Osteocyte (in vitro differentiated cells): ENCODE data around the gene SPATA31A6. TPM values are rescaled to one million over a fixed set of nuclear protein-coding genes. Genes with fewer than 3 reads are reported as not detected.
"Not testable (repeated sequence)": the region's sequence is repeated elsewhere in the genome, so short reads cannot be mapped to it uniquely, and the experiment has no call there.

Source experiments
- DNase-seq: peaks from one replicate; pipeline ENCODE4 v3.0.0; 2021; ENCODE audit warnings: mixed read lengths; ENCODE audit not compliant: unreplicated experiment; ENCODE audit errors: extremely low spot score
- H3K27ac Mint-ChIP-seq: one replicate; pipeline ENCODE4 v1.8.0; 2021; ENCODE audit warnings: mild to moderate bottlenecking, mixed read lengths; ENCODE audit not compliant: unreplicated experiment
- H3K27me3 Mint-ChIP-seq: one replicate; pipeline ENCODE4 v1.8.0; 2021; ENCODE audit warnings: mixed read lengths; ENCODE audit not compliant: unreplicated experiment
- H3K36me3 Mint-ChIP-seq: one replicate; pipeline ENCODE4 v1.8.0; 2021; ENCODE audit warnings: mixed read lengths; ENCODE audit not compliant: unreplicated experiment
- H3K4me1 Mint-ChIP-seq: one replicate; pipeline ENCODE4 v1.8.0; 2021; ENCODE audit warnings: mixed read lengths; ENCODE audit not compliant: unreplicated experiment
- H3K4me3 Mint-ChIP-seq: one replicate; pipeline ENCODE4 v1.8.0; 2021; ENCODE audit warnings: mild to moderate bottlenecking, moderate library complexity, mixed read lengths; ENCODE audit not compliant: unreplicated experiment
- H3K9me3 Mint-ChIP-seq: one replicate; pipeline ENCODE4 v1.8.0; 2021; ENCODE audit warnings: mixed read lengths; ENCODE audit not compliant: unreplicated experiment
- long read RNA-seq: library from polyadenylated mRNA; unstranded; transcript quantifications from one replicate; pipeline ENCODE4 v2.0.0, GENCODE V29; 2021
- total RNA-seq: library from RNA; stranded (reverse); gene quantifications from 2 replicates; pipeline ENCODE4 v1.2.1, GENCODE V29; 2021
- TF ChIP-seq, protein P1 (sequence below): fragments of 200-600 bp; sonication (generic); IDR thresholded peaks from 2 replicates; pipeline ENCODE4 v1.5.0; 2021; ENCODE audit warnings: antibody characterized with exemption, mild to moderate bottlenecking, moderate library complexity

SPATA31A6 gene
- total RNA-seq: not detected in 2 replicates
- long read RNA-seq: 0 reads

DNA sequence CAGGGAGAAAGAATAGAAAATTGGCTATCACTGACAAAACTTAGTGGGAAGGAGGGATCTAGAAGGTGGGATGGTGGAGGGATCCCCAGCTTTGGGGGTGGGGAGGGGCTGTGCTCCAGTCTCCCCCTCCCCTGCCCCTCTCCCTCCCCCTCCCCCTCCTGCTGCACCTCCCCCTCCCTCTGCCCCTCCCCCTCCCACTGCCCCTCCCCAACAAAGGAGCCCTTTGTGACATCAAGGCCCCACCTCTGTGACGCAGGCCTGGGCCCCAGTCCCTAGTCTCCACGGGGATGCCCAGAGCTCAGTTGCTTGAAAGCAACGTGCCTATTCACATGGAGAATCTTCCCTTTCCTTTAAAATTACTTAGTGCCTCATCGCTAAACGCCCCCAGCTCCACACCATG, at the start of gene SPATA31A6:
Gene SPATA31A6 (plus strand): TSS at position 301 of the 400 bp plus-strand sequence. CDS start 29 bp downstream, at position 330.
- H3K27ac Mint-ChIP-seq, H3K9me3 Mint-ChIP-seq, H3K36me3 Mint-ChIP-seq: not testable (repeated sequence)

DNA sequence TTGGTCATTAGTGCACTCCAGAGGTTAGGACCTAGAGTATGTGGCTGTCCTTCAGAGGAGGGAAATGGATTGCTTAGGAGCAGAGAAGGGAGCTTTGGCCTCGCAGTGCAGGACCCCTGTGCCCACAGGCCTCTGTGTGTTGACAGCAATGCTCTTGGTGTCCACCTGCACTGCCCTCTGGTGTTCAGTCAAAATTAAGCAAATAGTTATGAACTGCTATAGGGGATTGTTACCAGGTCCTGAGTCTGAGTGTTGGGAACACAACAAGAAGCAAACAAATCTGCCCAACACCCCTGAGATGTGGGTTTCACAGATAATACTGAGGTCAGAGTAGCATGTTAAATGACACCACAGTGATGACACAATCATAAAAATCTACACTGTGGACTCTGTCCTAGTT, 23.2 kb upstream of the SPATA31A6 start:
- not testable (repeated sequence) for H3K36me3 Mint-ChIP-seq, H3K4me3 Mint-ChIP-seq, H3K9me3 Mint-ChIP-seq, H3K4me1 Mint-ChIP-seq, H3K27me3 Mint-ChIP-seq, H3K27ac Mint-ChIP-seq, DNase-seq
- TF ChIP-seq, protein P1, sequence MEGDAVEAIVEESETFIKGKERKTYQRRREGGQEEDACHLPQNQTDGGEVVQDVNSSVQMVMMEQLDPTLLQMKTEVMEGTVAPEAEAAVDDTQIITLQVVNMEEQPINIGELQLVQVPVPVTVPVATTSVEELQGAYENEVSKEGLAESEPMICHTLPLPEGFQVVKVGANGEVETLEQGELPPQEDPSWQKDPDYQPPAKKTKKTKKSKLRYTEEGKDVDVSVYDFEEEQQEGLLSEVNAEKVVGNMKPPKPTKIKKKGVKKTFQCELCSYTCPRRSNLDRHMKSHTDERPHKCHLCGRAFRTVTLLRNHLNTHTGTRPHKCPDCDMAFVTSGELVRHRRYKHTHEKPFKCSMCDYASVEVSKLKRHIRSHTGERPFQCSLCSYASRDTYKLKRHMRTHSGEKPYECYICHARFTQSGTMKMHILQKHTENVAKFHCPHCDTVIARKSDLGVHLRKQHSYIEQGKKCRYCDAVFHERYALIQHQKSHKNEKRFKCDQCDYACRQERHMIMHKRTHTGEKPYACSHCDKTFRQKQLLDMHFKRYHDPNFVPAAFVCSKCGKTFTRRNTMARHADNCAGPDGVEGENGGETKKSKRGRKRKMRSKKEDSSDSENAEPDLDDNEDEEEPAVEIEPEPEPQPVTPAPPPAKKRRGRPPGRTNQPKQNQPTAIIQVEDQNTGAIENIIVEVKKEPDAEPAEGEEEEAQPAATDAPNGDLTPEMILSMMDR: peak; percentile 59

More for the DNA sequence above, at the start of gene SPATA31A6:
- H3K4me3 Mint-ChIP-seq, H3K4me1 Mint-ChIP-seq, DNase-seq, H3K27me3 Mint-ChIP-seq: not testable (repeated sequence)

DNA sequence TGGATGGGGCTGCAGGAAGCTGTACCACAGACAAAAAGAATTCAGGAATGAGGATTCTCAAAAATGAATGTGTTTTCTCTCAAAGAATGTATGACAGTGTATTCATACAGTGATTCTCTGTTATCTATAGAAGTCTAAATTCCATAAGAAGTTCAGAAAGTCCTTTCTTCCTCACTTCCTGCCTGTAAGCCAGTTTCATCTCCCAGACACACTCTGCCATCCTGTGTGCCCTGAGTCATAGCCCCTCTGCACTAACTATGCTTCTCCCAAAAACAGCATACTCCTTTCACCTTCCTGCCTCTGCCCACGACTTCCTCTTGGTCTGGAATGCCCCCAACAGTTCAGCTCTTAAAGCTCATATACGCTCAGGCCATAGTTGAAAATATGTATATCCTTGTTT, 36.4 kb downstream of the SPATA31A6 start:
- not testable (repeated sequence) for DNase-seq, H3K4me1 Mint-ChIP-seq, H3K27me3 Mint-ChIP-seq, H3K9me3 Mint-ChIP-seq, H3K4me3 Mint-ChIP-seq, H3K36me3 Mint-ChIP-seq
- peak overlapping the region; percentile 23 for H3K27ac Mint-ChIP-seq

DNA sequence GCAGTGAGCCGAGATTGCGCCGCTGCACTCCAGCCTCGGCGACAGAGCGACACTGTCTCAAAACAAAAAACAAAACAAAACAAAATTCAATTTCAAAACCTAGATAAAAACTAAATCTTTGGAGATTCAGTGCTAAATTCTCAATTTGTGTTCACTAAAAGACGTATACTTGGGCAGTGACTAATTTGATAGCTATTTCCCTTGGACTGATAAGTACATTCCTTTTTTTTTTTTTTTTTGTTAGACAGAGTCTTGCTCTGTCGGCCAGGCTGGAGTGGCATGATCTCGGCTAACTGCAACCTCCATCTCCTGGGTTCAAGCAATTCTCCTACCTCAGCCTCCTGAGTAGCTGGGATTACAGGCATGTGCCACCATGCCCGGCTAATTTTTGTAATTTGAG, 39.8 kb downstream of the SPATA31A6 start:
- not testable (repeated sequence) for DNase-seq, H3K27me3 Mint-ChIP-seq, H3K9me3 Mint-ChIP-seq, H3K27ac Mint-ChIP-seq, H3K36me3 Mint-ChIP-seq, H3K4me1 Mint-ChIP-seq, H3K4me3 Mint-ChIP-seq

DNA sequence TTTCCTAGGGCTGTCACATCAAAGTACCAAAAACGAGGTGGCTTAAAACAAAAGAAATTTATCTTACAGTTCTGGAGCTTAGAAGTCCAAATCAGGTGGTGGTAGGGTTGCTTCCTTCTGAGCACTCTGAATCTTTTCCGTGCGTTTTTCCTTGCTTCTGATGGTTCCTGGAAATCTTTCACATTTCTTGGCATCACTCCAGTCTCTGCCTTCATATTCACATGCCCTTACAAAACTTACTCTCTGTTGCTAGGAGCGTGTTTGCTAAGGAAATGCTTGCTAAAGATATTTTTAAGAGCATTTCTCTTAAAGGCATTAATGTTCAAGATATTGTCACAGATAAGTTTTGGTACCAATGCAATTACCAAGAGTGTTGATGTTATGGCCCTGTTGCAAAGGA, 49.6 kb downstream of the SPATA31A6 start:
- not testable (repeated sequence) for H3K4me3 Mint-ChIP-seq, H3K27me3 Mint-ChIP-seq, H3K27ac Mint-ChIP-seq, H3K36me3 Mint-ChIP-seq, H3K4me1 Mint-ChIP-seq, H3K9me3 Mint-ChIP-seq, DNase-seq

DNA sequence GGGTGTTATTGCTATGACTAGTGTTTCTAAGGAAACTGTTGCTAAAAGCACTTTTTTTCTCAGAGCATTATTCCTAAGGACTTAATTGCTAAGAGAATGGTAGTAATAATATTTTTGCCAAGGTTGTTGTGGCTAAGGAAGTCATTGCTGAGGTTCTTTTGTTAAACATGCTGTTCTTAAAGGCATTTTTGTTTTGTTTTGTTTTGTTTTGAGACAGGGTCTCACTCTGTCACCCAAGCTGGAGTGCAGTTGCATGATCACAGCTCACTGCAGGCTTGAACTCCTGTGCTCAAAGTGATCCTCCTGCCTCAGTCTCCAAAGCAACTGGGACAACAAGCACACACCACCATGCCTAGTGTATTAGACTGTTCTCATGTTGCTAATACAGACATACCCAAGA, 51.2 kb downstream of the SPATA31A6 start:
- H3K4me3 Mint-ChIP-seq, H3K36me3 Mint-ChIP-seq, H3K9me3 Mint-ChIP-seq, DNase-seq, H3K4me1 Mint-ChIP-seq, H3K27me3 Mint-ChIP-seq: not testable (repeated sequence)
- peak overlapping the region; percentile 4 for H3K27ac Mint-ChIP-seq

DNA sequence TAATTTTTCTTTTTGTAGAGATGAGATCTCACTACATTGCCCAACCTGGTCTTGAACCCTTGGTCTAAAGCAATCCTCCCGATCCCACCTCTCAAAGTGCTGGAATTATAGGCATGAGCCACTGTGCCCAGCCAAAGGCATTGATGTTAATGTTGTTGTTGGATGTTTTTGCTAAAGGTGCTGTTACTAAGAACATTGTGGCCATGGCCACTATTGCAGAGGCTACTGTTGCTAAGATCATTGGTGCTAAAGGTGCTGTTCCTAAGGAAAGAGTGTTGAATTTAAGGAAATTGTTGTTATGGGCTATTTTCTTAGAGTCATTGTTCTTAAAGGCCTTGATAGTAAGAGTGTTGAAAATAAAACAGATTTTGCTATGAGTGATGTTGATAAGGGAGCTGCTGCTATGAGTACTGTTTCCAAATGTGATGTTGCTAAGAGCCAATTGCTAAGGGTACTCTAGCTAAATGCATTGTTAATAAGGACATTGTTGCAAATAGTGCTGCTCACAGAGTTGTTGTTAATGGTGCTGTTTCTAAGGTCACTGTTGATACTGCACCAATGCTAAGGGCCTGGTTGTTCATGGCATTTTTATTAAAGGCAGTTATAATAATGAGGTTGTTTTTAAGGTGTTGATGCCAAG, 52.0 kb downstream of the SPATA31A6 start:
- H3K4me3 Mint-ChIP-seq, DNase-seq, H3K27me3 Mint-ChIP-seq, H3K27ac Mint-ChIP-seq, H3K9me3 Mint-ChIP-seq, H3K36me3 Mint-ChIP-seq: not testable (repeated sequence)
- H3K4me1 Mint-ChIP-seq: peaks cover 10% of the 10 kb centered on the region

DNA sequence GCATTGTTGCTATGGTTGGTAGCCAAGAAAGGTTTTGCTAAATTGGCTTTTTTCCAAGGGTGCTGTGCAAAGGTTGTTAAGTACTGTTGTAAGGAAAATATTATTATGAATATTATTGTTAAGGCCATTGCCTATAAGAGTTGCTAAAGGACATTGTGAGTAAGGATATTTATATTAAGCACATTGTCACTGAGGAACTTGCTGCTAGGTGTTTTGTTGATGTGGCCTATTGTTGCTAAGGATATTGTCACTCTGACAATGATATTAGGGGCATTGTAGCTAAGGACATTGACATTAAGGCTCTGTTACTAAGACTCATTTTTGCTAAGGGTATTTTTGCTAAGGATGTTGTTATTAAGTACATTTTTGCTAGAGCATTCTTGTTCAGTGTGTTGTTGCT, 52.6 kb downstream of the SPATA31A6 start:
- H3K4me1 Mint-ChIP-seq: peaks cover 13% of the 10 kb centered on the region
- H3K9me3 Mint-ChIP-seq, DNase-seq, H3K27me3 Mint-ChIP-seq, H3K36me3 Mint-ChIP-seq, H3K27ac Mint-ChIP-seq, H3K4me3 Mint-ChIP-seq: not testable (repeated sequence)

DNA sequence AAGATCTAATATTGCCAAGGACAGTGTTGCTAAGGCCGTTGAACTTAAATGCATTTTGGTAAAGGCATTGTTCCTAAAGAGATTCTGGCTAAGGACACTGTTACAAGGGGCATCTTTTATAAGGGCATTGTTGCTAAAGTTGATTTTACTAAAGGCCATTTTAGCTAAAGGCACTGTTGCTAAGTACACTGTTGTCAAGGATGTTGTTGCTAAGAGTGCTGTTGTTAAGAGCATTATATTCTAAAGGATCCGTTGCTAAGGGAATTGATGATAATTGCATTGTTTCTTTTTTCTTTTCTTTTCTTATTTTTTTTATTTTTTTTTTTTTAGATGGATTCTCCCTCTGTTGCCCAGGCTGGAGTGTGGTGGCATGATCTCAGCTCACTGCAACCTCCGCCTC, 53.9 kb downstream of the SPATA31A6 start:
- peak overlapping the region; percentile 39 for H3K27ac Mint-ChIP-seq
- not testable (repeated sequence) for H3K4me3 Mint-ChIP-seq, H3K36me3 Mint-ChIP-seq

DNA sequence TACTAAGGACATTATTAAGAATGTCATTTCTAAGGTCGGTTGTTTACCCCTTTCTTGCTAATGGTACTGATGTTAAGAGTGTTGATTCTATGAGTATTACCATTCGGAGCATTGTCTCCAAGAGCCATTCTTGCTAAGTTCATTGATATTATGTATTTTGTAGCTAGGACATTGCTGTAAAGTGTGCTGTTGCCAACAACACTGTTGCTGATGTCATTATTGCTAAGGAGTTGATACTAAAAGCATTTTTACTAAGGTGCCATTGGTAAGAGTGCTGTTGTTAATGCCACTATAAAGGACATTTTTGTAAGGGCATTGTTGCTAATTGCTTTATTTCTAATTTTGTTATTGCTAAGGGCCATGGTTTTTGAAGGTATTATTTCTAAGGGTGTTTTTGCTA, 55.4 kb downstream of the SPATA31A6 start:
- H3K9me3 Mint-ChIP-seq, H3K27me3 Mint-ChIP-seq, H3K36me3 Mint-ChIP-seq, H3K27ac Mint-ChIP-seq, H3K4me3 Mint-ChIP-seq, DNase-seq: not testable (repeated sequence)
- peaks cover 13% of the 10 kb centered on the region for H3K4me1 Mint-ChIP-seq

More for the DNA sequence above, 53.9 kb downstream of the SPATA31A6 start:
- peaks cover 13% of the 10 kb centered on the region for H3K4me1 Mint-ChIP-seq
- not testable (repeated sequence) for H3K9me3 Mint-ChIP-seq, DNase-seq, H3K27me3 Mint-ChIP-seq
